GM12878 (cell line): ENCODE measurements around the gene THADA. TPM values are rescaled to one million over a fixed set of nuclear protein-coding genes. Genes with fewer than 3 reads are reported as not detected.

Experiments
- ATAC-seq: fragments of 200-7000 bp; cut with Tn5 transposase; 3 replicates; pipeline ENCODE4 v1.9.1; 2020; ENCODE audit warnings: mild to moderate bottlenecking, moderate library complexity
- BruUV-seq: library from RNA; stranded (reverse); fragments of 400-500 nt; replicated peaks from 2 replicates; lab custom pipeline; 2021; lab: Mats Ljungman, UMichigan
- CTCF ChIA-PET: fragments of 300-600 bp; sonication (Branson Sonifier 250); formaldehyde crosslinking; extraction: SDS; loops from one replicate; lab custom pipeline; 2021; ENCODE audit warnings: inconsistent platforms; lab: Yijun Ruan, JAX
- POLR2A ChIA-PET: fragments of 350-600 bp; formaldehyde crosslinking; extraction: SDS; loops from one replicate; lab custom pipeline; 2021; ENCODE audit warnings: inconsistent platforms; lab: Charles Lee
- RAD21 ChIA-PET: fragments of 300-600 bp; sonication (Branson Sonifier 250); formaldehyde crosslinking; loops from one replicate; lab custom pipeline; 2023; ENCODE audit warnings: antibody characterized with exemption; ENCODE audit not compliant: unreplicated experiment; lab: Charles Lee
- SMC1A ChIA-PET: fragments of 300-600 bp; sonication (Branson Sonifier 250); formaldehyde crosslinking; loops from one replicate; lab custom pipeline; 2023; ENCODE audit not compliant: unreplicated experiment, uncharacterized antibody; lab: Charles Lee
- DNase-seq: peaks from one replicate; pipeline ENCODE4 v3.0.0-alpha.2; 2011; ENCODE audit warnings: low read depth, low spot score
- FAIRE-seq: peaks from 3 replicates; lab custom pipeline; 2011; peaks lifted over from hg19 to GRCh38; lab: Jason Lieb, UNC
- H2AFZ ChIP-seq: 2 replicates; pipeline ENCODE4 v1.6.0; 2011; ENCODE audit warnings: low read depth, low read length, control low read depth; ENCODE audit not compliant: control insufficient read depth
- H3K27ac ChIP-seq: 2 replicates; pipeline ENCODE4 v1.5.1; 2011; ENCODE audit warnings: control low read depth; ENCODE audit not compliant: control insufficient read depth, insufficient read depth
- H3K27me3 ChIP-seq, 2 experiments: replicated peaks in 1 of 2; 2 replicates each; pipeline versions ENCODE4 v1.6.0 to v1.6.1; 2011; ENCODE audit warnings: low read length in 1 of 2; ENCODE audit not compliant: control insufficient read depth in 2 of 2, insufficient read depth in 2 of 2
- H3K36me3 ChIP-seq, 2 experiments: 2 replicates each; pipeline ENCODE4 v1.5.1; 2011; ENCODE audit warnings: low read length in 1 of 2; ENCODE audit not compliant: control insufficient read depth in 2 of 2, insufficient read depth in 2 of 2
- H3K4me1 ChIP-seq: 2 replicates; pipeline ENCODE4 v1.6.1; 2011; ENCODE audit warnings: mild to moderate bottlenecking, low read length, moderate library complexity, mixed read lengths; ENCODE audit not compliant: control insufficient read depth, insufficient read depth
- H3K4me2 ChIP-seq: 2 replicates; pipeline ENCODE4 v1.6.0; 2011; ENCODE audit warnings: control low read depth; ENCODE audit not compliant: control insufficient read depth, insufficient read depth
- H3K4me3 ChIP-seq: fragments of 200-600 bp; sonication (generic); 2 replicates; pipeline ENCODE4 v1.5.1; 2016
- H3K79me2 ChIP-seq: 2 replicates; pipeline ENCODE4 v1.6.0; 2011; ENCODE audit warnings: low read length; ENCODE audit not compliant: control insufficient read depth, insufficient read depth
- H3K9ac ChIP-seq: 2 replicates; pipeline ENCODE4 v1.8.0; 2011; ENCODE audit warnings: low read length, control low read depth, mixed read lengths; ENCODE audit not compliant: control insufficient read depth, insufficient read depth
- H3K9me3 ChIP-seq: replicated peaks from 3 replicates; pipeline ENCODE4 v1.5.1; 2011; ENCODE audit warnings: mild to moderate bottlenecking, low read length; ENCODE audit not compliant: control insufficient read depth, insufficient read depth
- H4K20me1 ChIP-seq: 2 replicates; pipeline ENCODE4 v1.6.0; 2011; ENCODE audit not compliant: control insufficient read depth, insufficient read depth
- ATF7 ChIP-seq: fragments of 450-650 bp; IDR thresholded peaks from 2 replicates; pipeline ENCODE4 v1.6.1; 2016; ENCODE audit warnings: low read depth, mild to moderate bottlenecking
- BCL11A ChIP-seq: IDR thresholded peaks from 2 replicates; pipeline ENCODE4 v1.6.1; 2011; ENCODE audit warnings: low read depth, low read length
- IKZF1 ChIP-seq: fragments of 450-650 bp; conservative IDR thresholded peaks from 2 replicates; pipeline ENCODE4 v1.6.1; 2017; ENCODE audit warnings: antibody characterized with exemption, mild to moderate bottlenecking
- IKZF2 ChIP-seq, 2 experiments: fragments of 450-650 bp; IDR thresholded peaks; 2 replicates each; pipeline ENCODE4 v1.6.1; 2017; ENCODE audit warnings: mild to moderate bottlenecking in 2 of 2, moderate library complexity in 2 of 2
- KDM1A ChIP-seq: fragments of 200-600 bp; sonication (generic); IDR thresholded peaks from 2 replicates; pipeline ENCODE4 v1.6.1; 2016; ENCODE audit warnings: borderline replicate concordance
- LARP7 ChIP-seq: fragments of 450-650 bp; IDR thresholded peaks from 2 replicates; pipeline ENCODE4 v1.6.1; 2017; ENCODE audit warnings: mild to moderate bottlenecking
- MEF2B ChIP-seq: fragments of 450-650 bp; IDR thresholded peaks from 2 replicates; pipeline ENCODE4 v1.6.1; 2018; ENCODE audit warnings: mild to moderate bottlenecking, moderate library complexity; ENCODE audit not compliant: partially characterized antibody, poor library complexity, severe bottlenecking
- NFIC ChIP-seq: IDR thresholded peaks from 2 replicates; pipeline ENCODE4 v1.6.1; 2012; ENCODE audit warnings: low read depth, mild to moderate bottlenecking, inconsistent platforms, low read length, moderate library complexity
- TCF3 ChIP-seq: IDR thresholded peaks from 2 replicates; pipeline ENCODE4 v1.6.1; 2012; ENCODE audit warnings: low read depth, mild to moderate bottlenecking, low read length, borderline replicate concordance; ENCODE audit not compliant: insufficient read depth
- WGBS: methylation state at CpG from one replicate; pipeline ENCODE4 v1.1.6; 2016; ENCODE audit warnings: low lambda C conversion rate; ENCODE audit not compliant: insufficient replicate concordance, insufficient coverage; ENCODE audit errors: missing lambda C conversion rate; 5-methylcytosine and 5-hydroxymethylcytosine counted together
- in situ Hi-C: fragments of 300-500 bp; cut with MboI; formaldehyde crosslinking; loops from 9 replicates; pipeline ENCODE4 v1.14.3; 2018; ENCODE audit warnings: mixed read lengths
- intact Hi-C: fragments of 100-400 bp; cut with micrococcal nuclease; formaldehyde crosslinking; loops from one replicate; pipeline ENCODE4 v1.14.2; 2022; ENCODE audit not compliant: unreplicated experiment
- polyA plus RNA-seq, 11 experiments: library from polyadenylated mRNA; depleted of rRNA in 4 of 11; unstranded in 6 of 11; stranded (reverse) in 5 of 11; fragments of >200 nt; fragmentation: Nextera tagmentation in 4 of 11; fragmentation: Illumina TruSeq in 1 of 11; extraction: Ambion mirVana in 4 of 11; extraction: Trizol in 1 of 11; gene quantifications; 1 replicate in 1 of 11; 2 replicates in 10 of 11; pipeline versions ENCODE4 v1.2.1 to v1.2.3, GENCODE V29; 2011 to 2016; ENCODE audit warnings: inconsistent platforms in 2 of 11, missing spikeins in 2 of 11, low read depth in 1 of 11
- total RNA-seq, 4 experiments: library from RNA; depleted of rRNA in 3 of 4; stranded (reverse); fragments of >200 nt in 3 of 4; fragmentation: Illumina TruSeq in 1 of 4; extraction: Trizol in 1 of 4; gene quantifications; 2 replicates each; pipeline versions ENCODE4 v1.2.1 to v1.2.3, GENCODE V29; 2013 to 2021
- TF ChIP-seq, protein P1 (sequence below): IDR thresholded peaks from 2 replicates; pipeline ENCODE4 v1.6.1; 2012; ENCODE audit warnings: low read length, inconsistent platforms
- TF ChIP-seq, protein P2 (sequence below): IDR thresholded peaks from 2 replicates; pipeline ENCODE4 v1.6.1; 2012; ENCODE audit warnings: improper control_type of control experiment, low read depth, low read length; ENCODE audit not compliant: insufficient replicate concordance
- TF ChIP-seq, protein P3 (sequence below): fragments of 150-350 bp; IDR thresholded peaks from 2 replicates; pipeline ENCODE4 v1.6.1; 2014; ENCODE audit warnings: mild to moderate bottlenecking, low read depth, low read length
- TF ChIP-seq, protein P4 (sequence below): fragments of 450-650 bp; IDR thresholded peaks from 2 replicates; pipeline ENCODE4 v1.6.1; 2017; ENCODE audit warnings: low read depth, mild to moderate bottlenecking, moderate library complexity

THADA gene
- total and polyA plus RNA-seq, 10 of the 15 experiments (the other 5 are each of a cell fraction or from before 2014, with no cell fraction given): 14.6 to 33.2 (median 23.2) TPM

DNA sequence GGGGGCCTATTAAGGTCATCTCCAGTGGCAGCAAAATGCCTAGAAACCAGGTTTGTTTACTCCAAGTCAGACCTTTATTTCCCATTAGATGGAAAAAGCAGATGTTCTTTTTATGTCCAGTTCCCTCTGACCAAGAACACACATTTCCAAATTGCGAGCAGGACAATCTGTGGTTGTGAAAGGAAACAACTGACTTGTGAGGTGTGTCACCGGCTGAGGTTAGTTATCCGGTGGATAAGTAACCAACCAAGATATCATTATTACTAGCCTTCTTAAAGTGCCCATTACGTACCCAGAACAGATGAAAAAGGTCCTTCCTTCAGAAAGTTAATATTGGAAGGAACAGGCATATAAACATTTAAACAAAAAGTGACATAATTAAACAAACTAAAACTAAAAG lies 112.9 kb downstream of the THADA start:
- Histone ChIP-seq H3K4me1 (peaks cover 25% of the 10 kb centered on the region), H3K36me3 (peaks cover 0 to 2% of the 10 kb centered on the region in 2 experiments; a peak in 1 of 4 replicates), H4K20me1 (no peaks in the 10 kb centered on the region), H3K27me3 (no peaks in the 10 kb centered on the region), H3K4me2 (peak overlapping the region; percentile 79), H3K79me2 (no peaks in the 10 kb centered on the region), H3K9ac (peak overlapping the region; percentile 11; the same call in 1 of the 2 replicates), H3K27ac (peak overlapping the region; percentile 80), H3K4me3 (no peak overlapping the region), H2AFZ (no peak overlapping the region; the same call in 1 of the 2 replicates), H3K9me3 (no peaks in the 10 kb centered on the region)
- no TSS peak for BruUV-seq
- CTCF ChIA-PET: interaction anchor here (0.6 to 4.2 kb wide), 20 partner anchors 23 to 624 kb away, joined by 3 to 128 read pairs (median 22); partner anchors contain the start of gene ZFP36L2
- in situ Hi-C loops: loop anchor here (5.0 kb wide), 4 partner anchors 81 to 536 kb away; no protein-coding TSS in a partner anchor
- DNase-seq (peak; percentile 66), ATAC-seq (peak; percentile 85), FAIRE-seq (no peak)
- intact Hi-C loops: loop anchor here (1.0 to 10.0 kb wide), 5 partner anchors 22 to 508 kb away; no protein-coding TSS in a partner anchor
- RAD21 ChIA-PET: interaction anchor here (0.9 to 4.3 kb wide), 26 partner anchors 9 to 624 kb away, joined by 3 to 114 read pairs (median 13); partner anchors contain the start of gene ZFP36L2
- POLR2A ChIA-PET: interaction anchor here (2.2 to 3.1 kb wide), 4 partner anchors 57 to 254 kb away, joined by 6 to 15 read pairs (median 10); no protein-coding TSS in a partner anchor
- WGBS: 1% methylated on average over 4 of the region's 4 CpGs
- SMC1A ChIA-PET: interaction anchor here (0.9 to 4.2 kb wide), 32 partner anchors 8 to 655 kb away, joined by 3 to 118 read pairs (median 8); partner anchors contain the start of gene ZFP36L2
- TF ChIP-seq, protein P1, sequence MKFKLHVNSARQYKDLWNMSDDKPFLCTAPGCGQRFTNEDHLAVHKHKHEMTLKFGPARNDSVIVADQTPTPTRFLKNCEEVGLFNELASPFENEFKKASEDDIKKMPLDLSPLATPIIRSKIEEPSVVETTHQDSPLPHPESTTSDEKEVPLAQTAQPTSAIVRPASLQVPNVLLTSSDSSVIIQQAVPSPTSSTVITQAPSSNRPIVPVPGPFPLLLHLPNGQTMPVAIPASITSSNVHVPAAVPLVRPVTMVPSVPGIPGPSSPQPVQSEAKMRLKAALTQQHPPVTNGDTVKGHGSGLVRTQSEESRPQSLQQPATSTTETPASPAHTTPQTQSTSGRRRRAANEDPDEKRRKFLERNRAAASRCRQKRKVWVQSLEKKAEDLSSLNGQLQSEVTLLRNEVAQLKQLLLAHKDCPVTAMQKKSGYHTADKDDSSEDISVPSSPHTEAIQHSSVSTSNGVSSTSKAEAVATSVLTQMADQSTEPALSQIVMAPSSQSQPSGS: peak; percentile 76; the same call in 1 of the 2 replicates
- TF ChIP-seq, protein P2, sequence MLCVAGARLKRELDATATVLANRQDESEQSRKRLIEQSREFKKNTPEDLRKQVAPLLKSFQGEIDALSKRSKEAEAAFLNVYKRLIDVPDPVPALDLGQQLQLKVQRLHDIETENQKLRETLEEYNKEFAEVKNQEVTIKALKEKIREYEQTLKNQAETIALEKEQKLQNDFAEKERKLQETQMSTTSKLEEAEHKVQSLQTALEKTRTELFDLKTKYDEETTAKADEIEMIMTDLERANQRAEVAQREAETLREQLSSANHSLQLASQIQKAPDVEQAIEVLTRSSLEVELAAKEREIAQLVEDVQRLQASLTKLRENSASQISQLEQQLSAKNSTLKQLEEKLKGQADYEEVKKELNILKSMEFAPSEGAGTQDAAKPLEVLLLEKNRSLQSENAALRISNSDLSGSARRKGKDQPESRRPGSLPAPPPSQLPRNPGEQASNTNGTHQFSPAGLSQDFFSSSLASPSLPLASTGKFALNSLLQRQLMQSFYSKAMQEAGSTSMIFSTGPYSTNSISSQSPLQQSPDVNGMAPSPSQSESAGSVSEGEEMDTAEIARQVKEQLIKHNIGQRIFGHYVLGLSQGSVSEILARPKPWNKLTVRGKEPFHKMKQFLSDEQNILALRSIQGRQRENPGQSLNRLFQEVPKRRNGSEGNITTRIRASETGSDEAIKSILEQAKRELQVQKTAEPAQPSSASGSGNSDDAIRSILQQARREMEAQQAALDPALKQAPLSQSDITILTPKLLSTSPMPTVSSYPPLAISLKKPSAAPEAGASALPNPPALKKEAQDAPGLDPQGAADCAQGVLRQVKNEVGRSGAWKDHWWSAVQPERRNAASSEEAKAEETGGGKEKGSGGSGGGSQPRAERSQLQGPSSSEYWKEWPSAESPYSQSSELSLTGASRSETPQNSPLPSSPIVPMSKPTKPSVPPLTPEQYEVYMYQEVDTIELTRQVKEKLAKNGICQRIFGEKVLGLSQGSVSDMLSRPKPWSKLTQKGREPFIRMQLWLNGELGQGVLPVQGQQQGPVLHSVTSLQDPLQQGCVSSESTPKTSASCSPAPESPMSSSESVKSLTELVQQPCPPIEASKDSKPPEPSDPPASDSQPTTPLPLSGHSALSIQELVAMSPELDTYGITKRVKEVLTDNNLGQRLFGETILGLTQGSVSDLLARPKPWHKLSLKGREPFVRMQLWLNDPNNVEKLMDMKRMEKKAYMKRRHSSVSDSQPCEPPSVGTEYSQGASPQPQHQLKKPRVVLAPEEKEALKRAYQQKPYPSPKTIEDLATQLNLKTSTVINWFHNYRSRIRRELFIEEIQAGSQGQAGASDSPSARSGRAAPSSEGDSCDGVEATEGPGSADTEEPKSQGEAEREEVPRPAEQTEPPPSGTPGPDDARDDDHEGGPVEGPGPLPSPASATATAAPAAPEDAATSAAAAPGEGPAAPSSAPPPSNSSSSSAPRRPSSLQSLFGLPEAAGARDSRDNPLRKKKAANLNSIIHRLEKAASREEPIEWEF: peak; percentile 45
- TF ChIP-seq MEF2B: peak; percentile 43
- peak; percentile 91 for TF ChIP-seq IKZF1
- peak; percentile 83 for TF ChIP-seq BCL11A
- TF ChIP-seq, protein P3, sequence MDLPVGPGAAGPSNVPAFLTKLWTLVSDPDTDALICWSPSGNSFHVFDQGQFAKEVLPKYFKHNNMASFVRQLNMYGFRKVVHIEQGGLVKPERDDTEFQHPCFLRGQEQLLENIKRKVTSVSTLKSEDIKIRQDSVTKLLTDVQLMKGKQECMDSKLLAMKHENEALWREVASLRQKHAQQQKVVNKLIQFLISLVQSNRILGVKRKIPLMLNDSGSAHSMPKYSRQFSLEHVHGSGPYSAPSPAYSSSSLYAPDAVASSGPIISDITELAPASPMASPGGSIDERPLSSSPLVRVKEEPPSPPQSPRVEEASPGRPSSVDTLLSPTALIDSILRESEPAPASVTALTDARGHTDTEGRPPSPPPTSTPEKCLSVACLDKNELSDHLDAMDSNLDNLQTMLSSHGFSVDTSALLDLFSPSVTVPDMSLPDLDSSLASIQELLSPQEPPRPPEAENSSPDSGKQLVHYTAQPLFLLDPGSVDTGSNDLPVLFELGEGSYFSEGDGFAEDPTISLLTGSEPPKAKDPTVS: no peak
- TF ChIP-seq LARP7: no peak
- TF ChIP-seq IKZF2 (IDR thresholded peaks at IDR 0.05): peak; percentile 96 to 97
- TF ChIP-seq TCF3: no peak
- peak; percentile 79 for TF ChIP-seq NFIC
- peak; percentile 73 for TF ChIP-seq ATF7
- no peak for TF ChIP-seq KDM1A
- TF ChIP-seq, protein P4, sequence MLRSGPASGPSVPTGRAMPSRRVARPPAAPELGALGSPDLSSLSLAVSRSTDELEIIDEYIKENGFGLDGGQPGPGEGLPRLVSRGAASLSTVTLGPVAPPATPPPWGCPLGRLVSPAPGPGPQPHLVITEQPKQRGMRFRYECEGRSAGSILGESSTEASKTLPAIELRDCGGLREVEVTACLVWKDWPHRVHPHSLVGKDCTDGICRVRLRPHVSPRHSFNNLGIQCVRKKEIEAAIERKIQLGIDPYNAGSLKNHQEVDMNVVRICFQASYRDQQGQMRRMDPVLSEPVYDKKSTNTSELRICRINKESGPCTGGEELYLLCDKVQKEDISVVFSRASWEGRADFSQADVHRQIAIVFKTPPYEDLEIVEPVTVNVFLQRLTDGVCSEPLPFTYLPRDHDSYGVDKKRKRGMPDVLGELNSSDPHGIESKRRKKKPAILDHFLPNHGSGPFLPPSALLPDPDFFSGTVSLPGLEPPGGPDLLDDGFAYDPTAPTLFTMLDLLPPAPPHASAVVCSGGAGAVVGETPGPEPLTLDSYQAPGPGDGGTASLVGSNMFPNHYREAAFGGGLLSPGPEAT: peak; percentile 79; the same call in 1 of the 2 replicates
